Stimulated activated CD4-positive, alpha-beta T cell treated with anti-CD3 and anti-CD28 coated beads, Interleukin-2, amount 100 ng/mL, for 48 hours (primary cell): ENCODE data around the gene RNF128.

Experiments
- DNase-seq, 2 donors: peaks; one replicate each; pipeline ENCODE4 v3.0.0-alpha.2; 2020

The RNF128 gene

GRCh38 chrX:106726485-106727437 lies at the start of gene RNF128:
TSS of gene RNF128 (plus strand) at chrX:106726701. CDS start at chrX:106726914, 213 bp downstream.
- DNase-seq: no peak

GRCh38 chrX:106680716-106681115 lies 45.8 kb upstream of the RNF128 start:
- no peak for DNase-seq

GRCh38 chrX:106684207-106684606 lies 42.3 kb upstream of the RNF128 start:
- DNase-seq: no peak

GRCh38 chrX:106692425-106693065 lies 34.0 kb upstream of the RNF128 start:
- DNase-seq: no peak

- DNase-seq: no peak
Observed at GRCh38 chrX:106696502-106696901, 30.0 kb upstream of the RNF128 start.

GRCh38 chrX:106698693-106699092 lies 27.8 kb upstream of the RNF128 start:
- DNase-seq: no peak

- DNase-seq: no peak
Observed at GRCh38 chrX:106702636-106703035, 23.9 kb upstream of the RNF128 start.

- DNase-seq: no peak
Observed at GRCh38 chrX:106706466-106706865, 20.0 kb upstream of the RNF128 start.

GRCh38 chrX:106707771-106708454 lies 18.6 kb upstream of the RNF128 start:
- no peak for DNase-seq

- DNase-seq: no peak
Observed at GRCh38 chrX:106710771-106711170, 15.7 kb upstream of the RNF128 start.

- no peak for DNase-seq
Observed at GRCh38 chrX:106711375-106711774, 15.1 kb upstream of the RNF128 start.

- DNase-seq: no peak
Observed at GRCh38 chrX:106716004-106716403, 10.5 kb upstream of the RNF128 start.

GRCh38 chrX:106716463-106716862 lies 10.0 kb upstream of the RNF128 start:
- DNase-seq: no peak

- no peak for DNase-seq
Observed at GRCh38 chrX:106718709-106719108, 7.8 kb upstream of the RNF128 start.

GRCh38 chrX:106725931-106726330 lies 570 bp upstream of the RNF128 start:
- no peak for DNase-seq

- DNase-seq: no peak
Observed at GRCh38 chrX:106728337-106728736, 1.8 kb downstream of the RNF128 start.

GRCh38 chrX:106730401-106730800 lies 3.9 kb downstream of the RNF128 start:
- no peak for DNase-seq

GRCh38 chrX:106731590-106731989 lies 5.1 kb downstream of the RNF128 start:
- no peak for DNase-seq

GRCh38 chrX:106734827-106735226 lies 8.3 kb downstream of the RNF128 start:
- DNase-seq: no peak

GRCh38 chrX:106740193-106740780 lies 13.8 kb downstream of the RNF128 start:
- no peak for DNase-seq

GRCh38 chrX:106742193-106742592 lies 15.7 kb downstream of the RNF128 start:
- no peak for DNase-seq

GRCh38 chrX:106742805-106743204 lies 16.3 kb downstream of the RNF128 start:
- DNase-seq: no peak

GRCh38 chrX:106748377-106748776 lies 21.9 kb downstream of the RNF128 start:
- no peak for DNase-seq
